OCI-LY7 (cell line): ENCODE data around the gene PDS5A.

ENCODE experiments used
- CTCF ChIP-seq: fragments of 200-600 bp; sonication (generic); conservative IDR thresholded peaks from 2 replicates; pipeline ENCODE4 v1.5.1; 2014; ENCODE audit warnings: mild to moderate bottlenecking, antibody characterized with exemption, low read length, moderate library complexity, mixed read lengths
- EZH2phosphoT487 ChIP-seq: fragments of 200-600 bp; sonication (generic); IDR thresholded peaks from 2 replicates; pipeline ENCODE4 v1.6.1; 2018; ENCODE audit warnings: low read depth, borderline replicate concordance, mild to moderate bottlenecking, mixed run types, antibody characterized with exemption, low read length, moderate library complexity, mixed read lengths

GRCh38 chr4:39963656-39964055, 14.1 kb downstream of the PDS5A start:
- TF ChIP-seq CTCF (no peak), EZH2phosphoT487 (no peak)
